ENCODE results near the gene RANBP3L. TPM values are rescaled to one million over a fixed set of nuclear protein-coding genes. Genes with fewer than 3 reads are reported as not detected.
A peak's percentile ranks its signal among the peaks of the same experiment; 100 is the strongest.

The RANBP3L gene
- total RNA-seq, 1 donor = 0.10 TPM

DNA sequence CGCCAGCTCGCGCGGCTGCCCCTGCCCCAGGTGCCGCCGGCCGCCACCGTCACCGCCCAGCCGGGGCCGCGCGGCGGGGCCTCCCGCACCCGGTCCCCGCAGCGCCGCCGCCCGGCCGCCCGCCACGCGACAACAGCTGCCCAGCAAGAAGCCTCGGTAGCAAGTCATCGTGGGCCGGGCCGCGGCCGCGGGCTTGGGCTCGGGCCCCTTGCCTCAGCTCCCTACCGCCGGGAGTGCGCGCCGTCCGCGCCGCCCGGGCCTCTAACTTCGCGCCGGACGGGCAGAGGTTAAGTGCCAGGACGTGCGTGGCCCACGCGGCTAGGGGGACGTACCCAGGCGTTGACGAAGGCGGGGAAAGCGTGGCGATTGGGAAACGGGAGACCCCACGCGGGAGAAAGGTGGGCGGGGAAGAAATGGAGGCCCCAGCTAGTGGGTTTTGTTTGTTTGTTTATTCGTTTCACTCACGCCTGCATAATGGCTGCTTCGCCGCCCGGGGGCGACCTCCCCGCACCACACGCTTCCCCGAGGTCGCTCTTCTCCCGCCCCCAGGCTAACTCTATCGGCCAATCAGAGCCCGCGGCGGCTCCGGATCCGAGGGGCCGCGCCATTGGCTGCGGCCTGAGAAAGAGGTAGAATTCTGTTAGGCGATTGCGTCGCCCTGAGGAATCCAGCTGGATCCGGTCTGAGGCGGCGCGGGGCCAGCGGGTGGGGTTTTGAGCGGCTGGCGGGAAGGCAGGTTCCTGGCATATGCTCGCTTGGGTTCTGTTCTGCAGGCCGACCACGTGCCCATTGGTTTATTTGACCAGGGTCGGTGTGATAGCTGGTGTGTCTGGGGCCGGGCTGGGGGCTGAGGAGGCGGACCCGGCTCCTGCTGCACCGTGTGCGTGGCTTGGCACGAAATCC lies 59.8 kb downstream of the RANBP3L start, which contains the start of gene NADK2:
TSS of gene NADK2 (minus strand) at position 295 of the 903 bp plus-strand sequence. CDS start at position 168, 127 bp downstream.
- peak within 1 kb of the TSS; percentile 70 for H3K4me3 ChIP-seq (ENCODE audit: low read length)
- H3K9me3 ChIP-seq (ENCODE audit: low read depth, low read length) = no peaks in the 10 kb centered on the region
- peaks cover 16% of the 10 kb centered on the region for H3K4me1 ChIP-seq (ENCODE audit: insufficient read depth, low read length)
- no peaks in the 10 kb centered on the region for H3K27me3 ChIP-seq (ENCODE audit: insufficient read depth, low read length)

DNA sequence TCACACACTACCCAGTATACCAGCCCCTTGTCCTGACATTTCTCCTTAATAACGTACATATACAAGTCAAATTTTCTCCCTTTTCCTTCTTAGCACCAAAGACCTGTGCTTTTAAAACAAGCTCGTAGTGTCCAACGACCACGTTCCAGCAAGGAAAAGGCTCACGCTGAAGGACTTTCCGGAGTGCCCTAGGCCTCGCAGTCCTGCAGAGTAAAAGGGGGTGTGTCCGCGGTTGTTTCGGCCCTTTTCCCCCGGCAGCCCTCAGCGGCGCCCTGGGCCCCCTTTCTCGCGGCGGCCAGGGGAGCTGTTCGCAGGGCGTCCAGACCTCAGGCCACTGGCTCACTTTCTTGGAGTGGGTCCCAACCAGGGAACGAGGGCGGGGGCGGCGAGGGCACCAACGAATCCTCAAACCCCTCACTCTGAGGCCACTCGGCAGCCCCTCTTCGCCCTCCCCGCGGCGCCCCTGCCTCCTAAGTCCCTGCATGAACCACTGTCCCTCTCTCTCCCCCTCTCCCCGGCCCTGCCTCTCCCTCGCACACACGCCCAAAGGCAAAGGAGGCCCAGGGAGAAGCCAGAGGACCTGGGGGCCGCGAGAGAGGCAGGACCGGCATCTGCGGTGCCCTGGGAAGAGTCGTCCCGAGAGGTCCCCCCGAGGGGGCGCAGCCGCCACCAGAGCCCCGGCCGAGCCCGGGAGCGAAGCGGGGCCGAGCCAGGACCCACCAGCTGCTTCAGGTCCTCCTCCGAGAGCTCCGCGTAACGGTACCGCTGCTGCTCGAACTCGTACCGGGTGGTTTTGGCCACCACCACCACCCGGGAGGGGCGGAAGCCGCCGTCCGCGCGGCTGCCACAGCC lies 60.7 kb downstream of the RANBP3L start:
- no peaks in the 10 kb centered on the region for H3K9me3 ChIP-seq (ENCODE audit: low read depth, low read length)
- H3K4me3 ChIP-seq (ENCODE audit: low read length) = peak overlapping the region; percentile 70
- peaks cover 16% of the 10 kb centered on the region for H3K4me1 ChIP-seq (ENCODE audit: insufficient read depth, low read length)
- H3K27me3 ChIP-seq (ENCODE audit: insufficient read depth, low read length) = no peaks in the 10 kb centered on the region

DNA sequence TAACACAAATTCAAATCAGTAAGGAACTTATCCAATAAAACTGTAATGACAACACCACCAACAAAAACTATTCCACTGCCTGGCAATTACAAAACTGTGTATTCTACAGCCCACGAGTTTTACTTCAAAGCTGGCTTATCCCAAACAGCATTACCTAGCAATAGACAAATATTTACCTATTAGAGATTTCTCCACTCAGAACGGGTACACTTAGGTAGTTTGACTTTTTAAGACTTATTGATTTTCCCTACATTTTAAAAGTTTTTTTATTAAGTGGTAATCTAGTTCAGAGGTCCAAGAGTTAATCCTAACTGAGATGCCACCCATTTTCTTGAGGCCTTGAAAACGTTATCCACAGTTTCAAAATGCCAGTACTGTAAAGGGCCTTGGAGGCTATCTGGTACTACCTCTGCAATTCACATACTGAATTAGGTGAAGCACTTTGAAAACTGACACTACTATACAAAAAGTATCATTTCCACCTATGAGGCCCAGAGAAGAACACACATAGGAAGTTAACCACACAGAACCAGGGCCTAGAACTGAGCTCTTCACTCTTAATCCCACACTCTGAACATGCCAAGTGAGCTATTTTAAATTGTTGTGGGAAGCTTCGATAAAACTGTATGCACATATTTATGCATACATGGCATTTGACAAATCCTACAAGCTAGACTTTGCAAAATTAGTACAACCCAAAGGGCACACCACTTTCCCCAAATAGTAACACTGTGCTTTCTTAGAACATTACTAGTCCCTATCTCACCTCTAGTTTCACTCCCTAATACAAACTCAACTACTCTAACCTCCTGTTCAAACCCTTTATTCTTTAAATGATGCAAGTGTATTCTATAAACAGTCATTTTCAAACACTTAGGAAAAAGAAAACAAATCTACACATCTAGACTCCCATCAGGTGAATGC lies 62.1 kb downstream of the RANBP3L start:
- Histone ChIP-seq H3K9me3 (ENCODE audit: low read depth, low read length) (no peaks in the 10 kb centered on the region), H3K4me1 (ENCODE audit: insufficient read depth, low read length) (peaks cover 16% of the 10 kb centered on the region), H3K4me3 (ENCODE audit: low read length) (no peak overlapping the region), H3K27me3 (ENCODE audit: insufficient read depth, low read length) (no peaks in the 10 kb centered on the region)

DNA sequence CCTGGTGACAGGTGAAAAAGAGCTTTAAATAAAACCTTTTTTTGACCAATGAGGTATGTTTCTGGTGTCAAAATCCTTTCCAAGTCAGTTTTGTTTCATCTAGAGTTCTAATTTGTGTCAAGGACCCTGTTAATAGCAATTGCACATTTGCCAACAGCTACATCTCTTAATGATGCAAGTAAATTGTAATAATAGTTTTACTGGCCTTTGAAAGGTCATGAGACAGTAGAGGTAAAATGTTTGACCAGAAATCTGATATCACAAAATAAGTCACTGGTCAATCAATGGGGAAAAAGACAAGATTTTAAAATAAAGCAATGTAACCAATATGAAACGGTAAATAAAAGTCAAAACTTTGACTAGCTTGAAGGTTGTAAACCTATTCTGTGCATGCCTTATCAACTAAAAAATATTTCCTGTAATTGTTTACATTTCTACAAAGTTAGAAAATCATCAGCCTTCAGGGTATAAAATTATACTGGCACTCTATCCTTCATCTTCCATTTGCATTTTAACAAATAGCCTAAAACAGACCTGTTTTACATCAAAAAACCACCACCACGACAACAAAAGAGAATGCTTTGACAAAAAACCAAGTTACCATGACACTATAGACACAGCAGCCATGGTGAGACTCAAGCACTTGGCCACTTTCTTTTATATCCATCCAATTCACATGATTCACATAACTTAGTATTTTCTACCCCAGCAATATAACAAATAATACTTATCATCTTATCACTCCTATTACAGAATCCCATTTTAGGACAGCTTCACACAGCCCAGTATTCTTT lies 63.0 kb downstream of the RANBP3L start:
- Histone ChIP-seq H3K4me3 (ENCODE audit: low read length) (no peak overlapping the region), H3K27me3 (ENCODE audit: insufficient read depth, low read length) (no peaks in the 10 kb centered on the region), H3K4me1 (ENCODE audit: insufficient read depth, low read length) (peaks cover 16% of the 10 kb centered on the region), H3K9me3 (ENCODE audit: low read depth, low read length) (no peaks in the 10 kb centered on the region)

DNA sequence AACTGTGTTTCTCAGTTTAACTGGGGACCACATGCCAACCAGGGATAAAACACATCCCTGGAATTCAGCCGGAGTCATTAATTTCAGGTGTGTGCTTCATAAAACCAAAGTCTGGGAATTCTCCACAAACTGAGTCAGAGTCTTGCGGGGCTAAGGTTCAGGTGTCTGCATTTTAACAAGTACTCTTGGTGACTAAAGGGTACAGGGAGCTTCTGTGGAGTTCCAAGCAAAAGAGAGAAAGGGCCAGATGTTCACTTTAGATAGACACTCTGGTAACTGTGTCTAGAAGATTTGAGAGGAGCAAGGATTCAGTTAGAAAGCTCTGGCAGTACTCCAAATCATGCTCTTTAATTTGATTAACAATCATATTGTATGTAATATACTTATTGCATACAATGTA lies 64.0 kb downstream of the RANBP3L start:
- no peaks in the 10 kb centered on the region for H3K9me3 ChIP-seq (ENCODE audit: low read depth, low read length)
- H3K27me3 ChIP-seq (ENCODE audit: insufficient read depth, low read length) = no peaks in the 10 kb centered on the region
- H3K4me1 ChIP-seq (ENCODE audit: insufficient read depth, low read length) = peaks cover 13% of the 10 kb centered on the region
- no peak overlapping the region for H3K4me3 ChIP-seq (ENCODE audit: low read length)

DNA sequence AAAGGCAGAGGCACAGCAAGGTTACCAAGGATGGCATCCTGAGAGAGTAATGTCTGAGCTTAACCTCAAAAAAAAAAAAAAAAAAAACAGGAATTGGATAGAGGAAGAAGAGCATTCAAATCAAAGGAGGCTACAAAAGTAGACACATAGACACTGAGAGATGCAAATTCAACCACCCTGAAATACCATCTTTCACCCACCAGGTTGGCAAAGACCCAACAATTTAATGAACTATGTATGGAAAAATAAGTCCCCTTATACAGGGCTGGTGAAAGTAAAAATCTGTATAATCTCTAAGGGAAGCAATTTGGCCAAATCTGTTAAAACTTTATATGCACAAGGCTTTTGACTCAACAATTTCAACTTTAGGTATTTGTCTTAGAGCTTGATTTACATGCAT lies 64.9 kb downstream of the RANBP3L start:
- no peaks in the 10 kb centered on the region for H3K27me3 ChIP-seq (ENCODE audit: insufficient read depth, low read length)
- peaks cover 9% of the 10 kb centered on the region for H3K4me1 ChIP-seq (ENCODE audit: insufficient read depth, low read length)
- no peak overlapping the region for H3K4me3 ChIP-seq (ENCODE audit: low read length)
- no peaks in the 10 kb centered on the region for H3K9me3 ChIP-seq (ENCODE audit: low read depth, low read length)

DNA sequence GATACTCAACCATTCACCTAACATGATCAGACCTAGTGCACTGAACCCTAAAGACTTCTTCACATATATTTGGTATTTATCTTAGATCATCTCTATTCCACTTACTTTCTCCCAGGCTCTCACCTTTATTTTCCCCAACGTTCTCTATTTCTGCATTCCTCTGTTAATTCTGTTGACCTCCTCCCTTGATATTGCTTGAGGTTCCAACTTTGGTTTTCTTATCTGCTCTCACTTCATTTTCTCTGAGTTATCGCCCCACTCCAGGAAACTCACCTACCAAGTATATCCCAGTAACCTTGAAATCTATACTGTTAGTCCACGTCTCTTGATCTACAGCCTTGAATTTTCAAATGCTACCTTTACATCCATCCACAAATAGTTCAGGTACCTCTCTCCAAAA lies 69.2 kb downstream of the RANBP3L start:
- Histone ChIP-seq H3K4me1 (ENCODE audit: insufficient read depth, low read length) (no peaks in the 10 kb centered on the region), H3K4me3 (ENCODE audit: low read length) (no peak overlapping the region), H3K9me3 (ENCODE audit: low read depth, low read length) (no peaks in the 10 kb centered on the region), H3K27me3 (ENCODE audit: insufficient read depth, low read length) (no peaks in the 10 kb centered on the region)

DNA sequence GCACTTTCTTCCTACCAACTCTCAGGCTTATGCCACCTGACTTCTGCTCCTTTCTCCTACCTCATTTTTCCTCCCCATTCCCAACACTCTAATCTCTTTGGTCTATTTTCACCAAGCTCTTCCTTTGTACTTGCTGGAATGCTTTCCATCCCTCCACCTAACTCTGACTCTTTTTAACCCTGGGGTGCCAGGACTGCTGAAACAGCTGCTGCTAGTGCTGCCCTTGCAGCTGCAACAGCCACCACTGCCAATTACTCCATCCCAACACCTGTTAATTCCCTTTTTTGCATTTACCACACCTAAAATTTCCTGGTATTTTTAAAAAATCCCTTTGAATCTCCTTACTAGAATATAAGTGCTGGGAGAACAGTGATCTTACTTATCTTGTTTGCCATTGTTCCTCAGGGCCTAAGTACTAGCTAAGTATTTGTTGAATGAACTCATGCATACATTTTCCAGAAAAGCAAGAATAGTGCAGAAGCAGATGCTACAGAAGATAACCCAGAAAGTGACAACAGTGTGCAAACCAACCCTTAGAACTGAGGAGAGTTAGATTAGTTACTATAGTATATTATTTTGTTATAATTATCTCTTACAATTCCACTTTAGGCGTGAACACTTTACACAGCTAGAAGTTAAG lies 71.4 kb downstream of the RANBP3L start:
- Histone ChIP-seq H3K9me3 (ENCODE audit: low read depth, low read length) (no peaks in the 10 kb centered on the region), H3K4me3 (ENCODE audit: low read length) (no peak overlapping the region), H3K27me3 (ENCODE audit: insufficient read depth, low read length) (no peaks in the 10 kb centered on the region), H3K4me1 (ENCODE audit: insufficient read depth, low read length) (no peaks in the 10 kb centered on the region)

DNA sequence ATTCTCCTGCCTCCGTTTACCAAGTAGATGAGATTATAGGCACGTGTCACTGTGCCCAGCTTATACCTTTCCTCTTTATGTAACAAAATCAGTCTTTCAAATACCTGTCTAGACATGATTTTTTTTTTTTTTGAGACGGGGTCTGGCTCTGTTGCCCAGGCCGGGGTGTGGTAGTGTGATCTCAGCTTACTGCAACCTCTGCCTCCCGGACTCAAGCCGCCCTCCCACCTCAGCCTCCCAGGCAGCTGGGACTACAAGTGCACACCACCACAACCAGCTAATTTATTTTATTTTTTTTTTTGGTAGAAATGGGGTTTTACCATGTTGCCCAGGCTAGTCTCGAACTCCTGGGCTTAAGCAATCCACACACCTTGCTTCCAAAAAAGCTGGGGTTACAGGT lies 73.2 kb downstream of the RANBP3L start:
- Histone ChIP-seq H3K9me3 (ENCODE audit: low read depth, low read length) (no peaks in the 10 kb centered on the region), H3K4me1 (ENCODE audit: insufficient read depth, low read length) (no peaks in the 10 kb centered on the region), H3K27me3 (ENCODE audit: insufficient read depth, low read length) (no peaks in the 10 kb centered on the region), H3K4me3 (ENCODE audit: low read length) (no peak overlapping the region)

DNA sequence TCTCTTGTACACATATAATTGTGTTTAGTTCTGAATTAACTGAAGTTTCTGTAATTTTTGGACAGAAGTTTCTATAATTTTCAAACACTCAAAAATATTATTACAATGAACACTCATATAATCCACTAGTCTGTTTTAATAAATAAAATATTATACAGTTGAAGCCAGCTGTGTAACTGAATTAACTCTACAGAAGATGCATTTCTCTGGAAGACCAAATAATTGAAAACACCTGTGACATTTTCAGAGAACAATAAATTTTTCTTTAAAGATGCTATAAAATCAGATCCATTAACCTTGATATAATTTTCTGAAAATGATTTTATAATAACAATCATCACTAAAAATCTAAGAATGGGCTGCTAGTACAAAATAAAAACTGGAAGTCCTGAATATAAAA lies 74.7 kb downstream of the RANBP3L start:
- no peaks in the 10 kb centered on the region for H3K27me3 ChIP-seq (ENCODE audit: insufficient read depth, low read length)
- H3K4me3 ChIP-seq (ENCODE audit: low read length) = no peak overlapping the region
- no peaks in the 10 kb centered on the region for H3K9me3 ChIP-seq (ENCODE audit: low read depth, low read length)
- H3K4me1 ChIP-seq (ENCODE audit: insufficient read depth, low read length) = no peaks in the 10 kb centered on the region

DNA sequence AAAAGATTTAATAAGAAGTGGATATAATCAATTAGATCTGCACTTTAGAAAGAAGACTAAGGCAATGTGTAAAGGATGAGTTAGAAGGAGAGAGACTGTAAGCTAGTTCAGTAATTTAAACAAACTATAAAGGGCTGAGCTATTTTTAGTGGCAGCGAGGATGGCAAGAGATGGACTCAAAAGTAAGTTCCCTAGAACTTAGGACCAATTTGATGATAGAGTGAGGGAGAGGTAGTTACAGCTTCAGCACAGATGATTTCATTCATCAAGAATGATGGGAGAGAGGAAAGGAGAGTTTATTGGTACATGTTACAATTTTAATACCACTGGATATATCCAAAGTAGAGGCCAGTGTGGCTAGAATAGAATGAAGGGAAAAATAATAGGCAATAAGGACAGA lies 79.1 kb downstream of the RANBP3L start:
- H3K9me3 ChIP-seq (ENCODE audit: low read depth, low read length) = no peaks in the 10 kb centered on the region
- H3K4me1 ChIP-seq (ENCODE audit: insufficient read depth, low read length) = no peaks in the 10 kb centered on the region
- no peak overlapping the region for H3K4me3 ChIP-seq (ENCODE audit: low read length)
- H3K27me3 ChIP-seq (ENCODE audit: insufficient read depth, low read length) = no peaks in the 10 kb centered on the region

DNA sequence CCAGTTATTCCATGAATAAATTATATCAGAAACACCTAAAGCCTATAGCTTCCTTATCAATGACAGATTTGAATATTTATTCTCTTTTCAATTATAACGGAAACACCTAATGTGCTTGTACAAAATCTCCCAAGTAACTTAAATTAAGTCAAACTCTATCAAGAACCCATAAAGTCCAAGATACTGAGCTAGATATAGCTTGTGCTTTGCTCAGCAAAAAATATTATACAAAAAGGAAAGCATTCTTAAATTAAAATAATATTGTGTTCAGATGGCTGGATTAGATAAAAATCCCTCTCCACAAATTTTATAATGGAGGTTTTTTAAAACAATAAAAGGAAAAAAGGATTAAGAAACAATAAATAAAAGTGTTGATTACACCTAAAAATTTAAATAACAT lies 83.7 kb downstream of the RANBP3L start:
- H3K9me3 ChIP-seq (ENCODE audit: low read depth, low read length) = no peaks in the 10 kb centered on the region
- H3K4me1 ChIP-seq (ENCODE audit: insufficient read depth, low read length) = no peaks in the 10 kb centered on the region
- no peak overlapping the region for H3K4me3 ChIP-seq (ENCODE audit: low read length)
- H3K27me3 ChIP-seq (ENCODE audit: insufficient read depth, low read length) = no peaks in the 10 kb centered on the region

DNA sequence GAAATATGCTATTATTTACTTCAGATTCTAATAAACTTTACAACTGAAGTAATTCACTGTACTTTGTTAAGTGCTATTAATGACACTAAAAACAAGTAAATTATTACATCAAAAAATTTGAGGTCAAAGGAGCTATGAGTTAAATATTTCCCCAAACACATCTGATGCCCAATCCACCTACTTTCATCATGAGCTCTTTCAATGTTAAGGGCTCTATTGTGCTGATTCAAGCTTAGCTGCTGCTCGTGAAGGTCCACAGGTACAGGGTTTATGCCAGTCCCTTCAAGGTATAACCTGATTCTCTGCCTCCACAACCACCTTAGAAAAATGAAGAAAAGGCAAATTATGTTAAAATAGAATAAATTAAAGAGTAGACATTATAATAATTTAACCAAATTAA lies 84.1 kb downstream of the RANBP3L start:
- Histone ChIP-seq H3K4me1 (ENCODE audit: insufficient read depth, low read length) (no peaks in the 10 kb centered on the region), H3K9me3 (ENCODE audit: low read depth, low read length) (no peaks in the 10 kb centered on the region), H3K27me3 (ENCODE audit: insufficient read depth, low read length) (no peaks in the 10 kb centered on the region), H3K4me3 (ENCODE audit: low read length) (no peak overlapping the region)
